ENCODE data around the gene SHROOM4.

SHROOM4 gene

DNA sequence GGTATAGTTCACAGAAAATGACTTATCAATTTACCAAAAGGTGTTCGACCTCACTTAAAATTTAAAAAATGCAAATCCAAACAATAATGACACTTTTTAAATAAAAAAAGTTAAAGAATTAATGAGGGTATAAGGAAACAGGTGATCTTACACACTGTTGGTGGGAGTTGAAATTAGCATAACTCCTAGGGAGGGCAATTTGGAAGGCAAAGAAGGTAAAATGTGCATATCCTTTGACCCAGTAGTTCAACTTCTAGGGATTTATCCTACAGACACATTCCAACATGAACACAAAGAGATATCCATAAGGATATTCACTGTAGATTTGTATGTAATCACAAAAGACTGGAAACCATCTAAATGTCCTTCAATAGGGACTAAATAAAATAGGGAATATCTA, 199.5 kb downstream of the SHROOM4 start:
- TF ChIP-seq, protein P1, sequence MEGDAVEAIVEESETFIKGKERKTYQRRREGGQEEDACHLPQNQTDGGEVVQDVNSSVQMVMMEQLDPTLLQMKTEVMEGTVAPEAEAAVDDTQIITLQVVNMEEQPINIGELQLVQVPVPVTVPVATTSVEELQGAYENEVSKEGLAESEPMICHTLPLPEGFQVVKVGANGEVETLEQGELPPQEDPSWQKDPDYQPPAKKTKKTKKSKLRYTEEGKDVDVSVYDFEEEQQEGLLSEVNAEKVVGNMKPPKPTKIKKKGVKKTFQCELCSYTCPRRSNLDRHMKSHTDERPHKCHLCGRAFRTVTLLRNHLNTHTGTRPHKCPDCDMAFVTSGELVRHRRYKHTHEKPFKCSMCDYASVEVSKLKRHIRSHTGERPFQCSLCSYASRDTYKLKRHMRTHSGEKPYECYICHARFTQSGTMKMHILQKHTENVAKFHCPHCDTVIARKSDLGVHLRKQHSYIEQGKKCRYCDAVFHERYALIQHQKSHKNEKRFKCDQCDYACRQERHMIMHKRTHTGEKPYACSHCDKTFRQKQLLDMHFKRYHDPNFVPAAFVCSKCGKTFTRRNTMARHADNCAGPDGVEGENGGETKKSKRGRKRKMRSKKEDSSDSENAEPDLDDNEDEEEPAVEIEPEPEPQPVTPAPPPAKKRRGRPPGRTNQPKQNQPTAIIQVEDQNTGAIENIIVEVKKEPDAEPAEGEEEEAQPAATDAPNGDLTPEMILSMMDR (IDR thresholded peaks at IDR 0.05; ENCODE audit: low read depth, low read length), result no peak
- DNase-seq (ENCODE audit: extremely low read depth, low read depth), result no peak

DNA sequence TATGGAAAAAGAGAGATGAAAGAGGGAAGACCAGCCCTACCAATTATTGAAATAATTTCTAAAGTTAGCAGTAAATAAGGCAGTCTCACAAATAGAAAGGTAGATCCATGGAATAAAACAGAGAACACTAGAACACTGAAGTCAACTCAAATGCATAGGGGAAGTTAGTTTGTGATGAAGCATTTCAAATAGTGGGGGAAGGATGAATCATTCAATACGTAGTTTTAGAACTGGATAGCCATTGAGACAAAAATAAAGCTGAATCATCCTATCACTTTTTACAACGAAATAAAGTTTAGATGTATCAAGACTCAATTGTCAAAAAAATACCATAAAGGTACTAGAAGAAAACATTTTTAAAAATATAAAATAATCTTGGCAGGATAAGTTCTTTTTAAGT, 200.1 kb downstream of the SHROOM4 start:
- DNase-seq (ENCODE audit: extremely low read depth, low read depth), result no peak

DNA sequence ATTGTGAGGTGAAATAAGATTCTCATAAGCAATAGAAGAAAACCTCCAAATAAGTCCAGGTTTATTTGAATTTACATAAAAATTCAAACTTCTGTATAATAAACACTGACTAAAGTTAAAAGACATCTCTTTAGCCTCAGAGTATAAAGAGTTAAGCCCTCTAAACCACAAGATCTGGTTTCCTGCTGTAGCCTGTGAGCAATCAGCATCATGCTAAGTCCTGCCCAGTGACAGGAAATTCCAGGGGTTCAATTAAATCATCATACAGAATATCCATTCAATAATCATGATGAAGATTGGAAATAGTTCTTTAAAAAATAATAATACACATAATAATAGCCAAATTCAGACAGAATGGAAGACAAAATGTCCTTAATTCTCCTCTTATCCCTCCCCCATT, 204.2 kb downstream of the SHROOM4 start:
- DNase-seq (ENCODE audit: extremely low read depth, low read depth), result no peak
- TF ChIP-seq, protein P1 (IDR thresholded peaks at IDR 0.05; ENCODE audit: low read depth, low read length), result no peak

More for the DNA sequence above, 200.1 kb downstream of the SHROOM4 start:
- TF ChIP-seq, protein P1 (IDR thresholded peaks at IDR 0.05; ENCODE audit: low read depth, low read length), result no peak

DNA sequence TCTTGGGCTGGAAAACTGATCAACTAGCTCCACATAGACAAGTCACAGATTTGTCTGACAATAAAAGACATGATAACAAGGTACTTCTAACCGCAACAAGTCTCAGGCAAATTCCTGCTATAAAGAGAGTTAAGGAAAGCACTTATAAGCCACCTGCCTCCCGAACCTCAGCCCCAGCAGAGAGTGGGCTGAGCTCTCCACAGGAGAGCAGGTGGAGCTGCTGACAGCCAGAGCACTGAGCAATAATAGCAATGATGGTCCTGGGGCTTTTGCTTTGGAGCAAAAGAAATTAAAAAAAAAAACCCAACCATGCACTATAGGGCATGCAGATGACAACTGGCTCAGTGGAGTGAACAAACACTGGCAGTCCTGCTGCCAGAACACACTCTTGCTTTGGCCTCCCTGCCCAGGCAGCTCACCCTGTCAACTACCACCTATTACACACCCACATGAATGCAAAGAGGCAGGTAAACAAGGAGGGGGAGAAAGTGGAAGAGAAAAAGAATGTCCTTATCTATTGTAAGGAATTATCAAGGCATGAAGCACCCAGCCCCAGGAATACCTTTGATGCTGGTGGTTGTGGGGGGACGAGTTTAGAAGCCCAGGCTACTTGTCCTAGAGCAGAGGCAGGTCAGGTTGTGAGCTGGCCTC, 207.6 kb downstream of the SHROOM4 start:
- DNase-seq (ENCODE audit: extremely low read depth, low read depth), result no peak
- TF ChIP-seq, protein P1 (IDR thresholded peaks at IDR 0.05; ENCODE audit: low read depth, low read length), result no peak

DNA sequence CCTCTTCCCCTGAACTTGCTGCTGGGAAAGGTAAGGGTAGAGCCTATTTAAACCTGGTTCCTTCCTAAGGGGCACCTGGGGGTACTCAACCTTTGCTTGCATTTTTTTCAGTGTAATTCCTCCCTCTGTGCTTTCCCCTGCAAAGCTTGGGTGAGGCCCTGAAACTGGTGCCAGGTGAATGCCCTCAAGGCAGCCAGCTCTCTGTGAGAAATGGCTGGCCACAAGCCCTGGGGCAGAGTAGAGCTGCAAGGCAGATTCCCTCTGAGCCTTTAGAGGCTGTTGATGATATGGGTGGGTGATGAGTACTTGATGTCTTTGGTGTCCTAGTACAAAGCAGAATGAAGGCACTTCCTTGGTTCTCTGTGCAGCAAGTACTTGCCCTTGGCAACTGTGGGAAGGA, 217.9 kb downstream of the SHROOM4 start:
- TF ChIP-seq, protein P1 (IDR thresholded peaks at IDR 0.05; ENCODE audit: low read depth, low read length), result no peak
- DNase-seq (ENCODE audit: extremely low read depth, low read depth), result no peak

DNA sequence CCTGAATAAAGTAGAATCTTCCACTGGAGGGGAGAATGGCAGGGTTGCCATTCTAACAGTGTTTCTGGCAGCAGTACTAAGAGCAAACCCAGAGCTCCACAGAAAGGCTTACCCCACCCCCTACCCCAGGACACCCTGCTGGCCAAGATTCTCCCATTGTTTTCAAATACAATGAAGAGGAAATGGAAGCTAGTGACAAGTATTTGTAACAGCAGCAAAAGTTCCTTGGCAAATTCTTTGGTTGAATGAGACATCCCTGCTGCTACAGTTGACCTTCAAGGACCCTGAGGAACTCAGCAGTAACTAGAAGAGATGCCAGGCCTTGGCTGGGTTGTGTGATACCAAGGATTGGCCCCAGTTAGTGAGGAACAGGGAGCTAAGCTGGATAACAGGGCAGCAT, 219.2 kb downstream of the SHROOM4 start:
- TF ChIP-seq, protein P1 (IDR thresholded peaks at IDR 0.05; ENCODE audit: low read depth, low read length), result no peak
- no peak for DNase-seq (ENCODE audit: extremely low read depth, low read depth)

DNA sequence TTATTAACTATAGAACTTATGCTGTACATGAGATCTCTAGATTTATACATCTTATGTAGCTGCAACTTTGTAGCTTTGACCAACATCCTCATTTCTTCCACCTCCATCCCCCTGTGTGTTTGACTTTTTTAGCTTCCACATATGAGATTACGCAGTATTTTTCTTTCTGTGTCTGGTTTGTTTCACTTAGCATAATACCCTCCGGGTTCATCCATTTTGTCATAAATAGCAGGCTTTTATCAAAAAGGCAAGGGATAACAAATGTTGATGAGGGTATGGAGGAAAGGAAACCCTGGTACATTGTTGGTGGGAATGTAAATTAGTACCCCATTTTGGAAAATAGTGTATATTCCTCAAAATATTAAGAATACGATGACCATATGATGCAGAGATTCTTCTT, 227.0 kb downstream of the SHROOM4 start:
- TF ChIP-seq, protein P1 (IDR thresholded peaks at IDR 0.05; ENCODE audit: low read depth, low read length), result no peak
- DNase-seq (ENCODE audit: extremely low read depth, low read depth), result no peak

Measured in AG09319 (cell line).